WTC11 (cell line): ENCODE data around the gene MDFIC. TPM values are rescaled to one million over a fixed set of nuclear protein-coding genes. Genes with fewer than 3 reads are reported as not detected.

ENCODE experiments used
- ATAC-seq: fragments of 200-7000 bp; cut with Tn5 transposase; 2 replicates; pipeline ENCODE4 v1.10.0; 2021; ENCODE audit warnings: mild to moderate bottlenecking, moderate library complexity
- CTCF ChIA-PET: fragments of 300-600 bp; sonication (Branson Sonifier 250); formaldehyde crosslinking; loops from one replicate; lab custom pipeline; 2021; ENCODE audit warnings: antibody characterized with exemption; lab: Charles Lee
- POLR2A ChIA-PET: fragments of 350-600 bp; sonication (Branson Sonifier 250); formaldehyde crosslinking; loops from one replicate; lab custom pipeline; 2021; ENCODE audit warnings: antibody characterized with exemption; lab: Charles Lee
- DNase-seq: peaks from one replicate; pipeline ENCODE4 v3.0.0; 2021; ENCODE audit warnings: low spot score
- H3K27ac Mint-ChIP-seq: 2 replicates; pipeline ENCODE4 v1.8.0; 2021; ENCODE audit warnings: mixed read lengths
- H3K27me3 Mint-ChIP-seq: 2 replicates; pipeline ENCODE4 v1.8.0; 2021; ENCODE audit warnings: low read depth, mild to moderate bottlenecking, moderate library complexity, mixed read lengths
- H3K36me3 Mint-ChIP-seq: 2 replicates; pipeline ENCODE4 v1.8.0; 2021; ENCODE audit warnings: mixed read lengths
- H3K4me1 Mint-ChIP-seq: 2 replicates; pipeline ENCODE4 v1.8.0; 2022; ENCODE audit warnings: mixed read lengths
- H3K4me3 Mint-ChIP-seq: 2 replicates; pipeline ENCODE4 v1.8.0; 2021; ENCODE audit warnings: mild to moderate bottlenecking, moderate library complexity, mixed read lengths
- H3K9me3 Mint-ChIP-seq: 2 replicates; pipeline ENCODE4 v1.8.0; 2021; ENCODE audit warnings: mixed read lengths
- CDX4 ChIP-seq: fragments of 250-450 bp; sonication (Bioruptor Pico); IDR thresholded peaks from 2 replicates; pipeline ENCODE4 v1.9.0; 2021; ENCODE audit warnings: moderate library complexity, mild to moderate bottlenecking, inconsistent platforms, borderline replicate concordance
- FOXP1 ChIP-seq: sonication (generic); formaldehyde crosslinking; IDR thresholded peaks from 2 replicates; pipeline ENCODE4 v1.8.0; 2022; ENCODE audit warnings: missing genetic modification reagents, mild to moderate bottlenecking, moderate library complexity, borderline replicate concordance
- GRHL2 ChIP-seq: fragments of 250-450 bp; sonication (Bioruptor Pico); IDR thresholded peaks from 2 replicates; pipeline ENCODE4 v1.8.0; 2022; ENCODE audit warnings: mild to moderate bottlenecking, moderate library complexity; ENCODE audit not compliant: insufficient replicate concordance, severe bottlenecking
- JAZF1 ChIP-seq: fragments of 250-450 bp; sonication (Bioruptor Pico); IDR thresholded peaks from 2 replicates; pipeline ENCODE4 v1.9.0; 2021; ENCODE audit warnings: moderate library complexity, mild to moderate bottlenecking, inconsistent platforms
- KAT7 ChIP-seq: sonication (generic); formaldehyde crosslinking; IDR thresholded peaks from 2 replicates; pipeline ENCODE4 v1.8.1; 2023; ENCODE audit warnings: missing genetic modification reagents, mild to moderate bottlenecking, borderline replicate concordance
- NFYB ChIP-seq: sonication (generic); formaldehyde crosslinking; conservative IDR thresholded peaks from 2 replicates; pipeline ENCODE4 v1.8.0; 2022; ENCODE audit warnings: low read depth, missing genetic modification reagents
- PREB ChIP-seq: sonication (generic); formaldehyde crosslinking; IDR thresholded peaks from 2 replicates; pipeline ENCODE4 v1.8.1; 2022; ENCODE audit warnings: mild to moderate bottlenecking, missing genetic modification reagents, moderate library complexity, borderline replicate concordance
- RELA ChIP-seq: sonication (generic); formaldehyde crosslinking; IDR thresholded peaks from 2 replicates; pipeline ENCODE4 v1.8.1; 2022; ENCODE audit warnings: missing genetic modification reagents, mild to moderate bottlenecking, borderline replicate concordance
- SP1 ChIP-seq: sonication (generic); formaldehyde crosslinking; conservative IDR thresholded peaks from 2 replicates; pipeline ENCODE4 v1.8.1; 2022; ENCODE audit warnings: missing genetic modification reagents
- TCF7 ChIP-seq: sonication (generic); formaldehyde crosslinking; IDR thresholded peaks from 2 replicates; pipeline ENCODE4 v1.8.0; 2022; ENCODE audit warnings: mild to moderate bottlenecking, low read depth, missing genetic modification reagents, moderate library complexity
- TEAD1 ChIP-seq: sonication (generic); formaldehyde crosslinking; IDR thresholded peaks from 2 replicates; pipeline ENCODE4 v1.8.0; 2022; ENCODE audit warnings: mild to moderate bottlenecking, missing genetic modification reagents
- TP53 ChIP-seq: sonication (generic); formaldehyde crosslinking; IDR thresholded peaks from 2 replicates; pipeline ENCODE4 v1.8.1; 2023; ENCODE audit warnings: mild to moderate bottlenecking, missing genetic modification reagents
- ZBTB21 ChIP-seq: sonication (generic); formaldehyde crosslinking; IDR thresholded peaks from 2 replicates; pipeline ENCODE4 v1.8.1; 2023; ENCODE audit warnings: mild to moderate bottlenecking, missing genetic modification reagents, borderline replicate concordance
- ZNF317 ChIP-seq: sonication (generic); formaldehyde crosslinking; IDR thresholded peaks from 2 replicates; pipeline ENCODE4 v1.8.1; 2023; ENCODE audit warnings: low read depth, mild to moderate bottlenecking, moderate library complexity, missing genetic modification reagents, borderline replicate concordance
- total RNA-seq: library from RNA; stranded (reverse); gene quantifications from 3 replicates; pipeline ENCODE4 v1.2.3, GENCODE V29; 2021
- TF ChIP-seq, protein P1 (sequence below): fragments of 200-600 bp; IDR thresholded peaks from 2 replicates; pipeline ENCODE4 v1.8.0; 2022; ENCODE audit warnings: antibody characterized with exemption
- TF ChIP-seq, protein P2 (sequence below): sonication (generic); formaldehyde crosslinking; IDR thresholded peaks from 2 replicates; pipeline ENCODE4 v1.8.0; 2023; ENCODE audit warnings: missing genetic modification reagents, mild to moderate bottlenecking, borderline replicate concordance
- TF ChIP-seq, protein P3 (sequence below): sonication (generic); formaldehyde crosslinking; IDR thresholded peaks from 2 replicates; pipeline ENCODE4 v1.8.0; 2023; ENCODE audit warnings: missing genetic modification reagents
- TF ChIP-seq, protein P4 (sequence below): sonication (generic); formaldehyde crosslinking; conservative IDR thresholded peaks from 2 replicates; pipeline ENCODE4 v1.8.1; 2023; ENCODE audit warnings: mild to moderate bottlenecking, low read depth, missing genetic modification reagents, moderate library complexity
- TF ChIP-seq, protein P5 (sequence below): sonication (generic); formaldehyde crosslinking; IDR thresholded peaks from 2 replicates; pipeline ENCODE4 v1.8.1; 2023; ENCODE audit warnings: mild to moderate bottlenecking, missing genetic modification reagents, moderate library complexity
- TF ChIP-seq, protein P6 (sequence below): sonication (generic); formaldehyde crosslinking; IDR thresholded peaks from 2 replicates; pipeline ENCODE4 v1.8.1; 2022; ENCODE audit warnings: low read depth, mild to moderate bottlenecking, moderate library complexity, missing genetic modification reagents, borderline replicate concordance

MDFIC gene
- total RNA-seq, 1 experiment from 2014 or later = 8.4 TPM

DNA sequence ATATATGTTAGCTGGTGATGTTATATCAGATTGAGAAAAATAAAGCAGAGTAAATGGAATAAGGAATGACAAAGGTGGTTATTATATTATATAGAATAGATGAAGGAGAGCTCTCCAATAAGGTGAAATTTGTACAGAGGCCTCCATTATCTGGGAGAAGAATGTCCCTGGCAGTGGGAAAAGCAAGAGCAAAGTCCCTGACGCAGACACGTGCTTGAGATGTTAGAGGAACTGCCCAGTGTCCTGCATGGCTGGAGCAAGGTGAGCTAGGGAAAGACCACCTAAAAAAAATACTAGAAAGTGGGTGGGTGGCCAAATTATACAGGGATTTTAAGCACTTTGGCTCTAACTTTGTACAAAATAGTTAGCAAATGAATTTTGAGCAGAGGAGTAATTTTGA lies 120.7 kb downstream of the MDFIC start:
- Mint-ChIP-seq H3K27ac (no peak overlapping the region), H3K27me3 (no peaks in the 10 kb centered on the region), H3K36me3 (no peaks in the 10 kb centered on the region), H3K4me3 (no peak overlapping the region), H3K4me1 (peaks cover 12% of the 10 kb centered on the region), H3K9me3 (no peaks in the 10 kb centered on the region)
- no peak for ATAC-seq
- DNase-seq = no peak
- no peak for TF ChIP-seq ZNF317 (CRISPR knock-in tag)
- no peak for TF ChIP-seq PREB (CRISPR knock-in tag)
- TF ChIP-seq FOXP1 = no peak
- no peak for TF ChIP-seq SP1 (CRISPR knock-in tag)
- TF ChIP-seq, protein P1, sequence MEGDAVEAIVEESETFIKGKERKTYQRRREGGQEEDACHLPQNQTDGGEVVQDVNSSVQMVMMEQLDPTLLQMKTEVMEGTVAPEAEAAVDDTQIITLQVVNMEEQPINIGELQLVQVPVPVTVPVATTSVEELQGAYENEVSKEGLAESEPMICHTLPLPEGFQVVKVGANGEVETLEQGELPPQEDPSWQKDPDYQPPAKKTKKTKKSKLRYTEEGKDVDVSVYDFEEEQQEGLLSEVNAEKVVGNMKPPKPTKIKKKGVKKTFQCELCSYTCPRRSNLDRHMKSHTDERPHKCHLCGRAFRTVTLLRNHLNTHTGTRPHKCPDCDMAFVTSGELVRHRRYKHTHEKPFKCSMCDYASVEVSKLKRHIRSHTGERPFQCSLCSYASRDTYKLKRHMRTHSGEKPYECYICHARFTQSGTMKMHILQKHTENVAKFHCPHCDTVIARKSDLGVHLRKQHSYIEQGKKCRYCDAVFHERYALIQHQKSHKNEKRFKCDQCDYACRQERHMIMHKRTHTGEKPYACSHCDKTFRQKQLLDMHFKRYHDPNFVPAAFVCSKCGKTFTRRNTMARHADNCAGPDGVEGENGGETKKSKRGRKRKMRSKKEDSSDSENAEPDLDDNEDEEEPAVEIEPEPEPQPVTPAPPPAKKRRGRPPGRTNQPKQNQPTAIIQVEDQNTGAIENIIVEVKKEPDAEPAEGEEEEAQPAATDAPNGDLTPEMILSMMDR = no peak
- TF ChIP-seq, protein P2, sequence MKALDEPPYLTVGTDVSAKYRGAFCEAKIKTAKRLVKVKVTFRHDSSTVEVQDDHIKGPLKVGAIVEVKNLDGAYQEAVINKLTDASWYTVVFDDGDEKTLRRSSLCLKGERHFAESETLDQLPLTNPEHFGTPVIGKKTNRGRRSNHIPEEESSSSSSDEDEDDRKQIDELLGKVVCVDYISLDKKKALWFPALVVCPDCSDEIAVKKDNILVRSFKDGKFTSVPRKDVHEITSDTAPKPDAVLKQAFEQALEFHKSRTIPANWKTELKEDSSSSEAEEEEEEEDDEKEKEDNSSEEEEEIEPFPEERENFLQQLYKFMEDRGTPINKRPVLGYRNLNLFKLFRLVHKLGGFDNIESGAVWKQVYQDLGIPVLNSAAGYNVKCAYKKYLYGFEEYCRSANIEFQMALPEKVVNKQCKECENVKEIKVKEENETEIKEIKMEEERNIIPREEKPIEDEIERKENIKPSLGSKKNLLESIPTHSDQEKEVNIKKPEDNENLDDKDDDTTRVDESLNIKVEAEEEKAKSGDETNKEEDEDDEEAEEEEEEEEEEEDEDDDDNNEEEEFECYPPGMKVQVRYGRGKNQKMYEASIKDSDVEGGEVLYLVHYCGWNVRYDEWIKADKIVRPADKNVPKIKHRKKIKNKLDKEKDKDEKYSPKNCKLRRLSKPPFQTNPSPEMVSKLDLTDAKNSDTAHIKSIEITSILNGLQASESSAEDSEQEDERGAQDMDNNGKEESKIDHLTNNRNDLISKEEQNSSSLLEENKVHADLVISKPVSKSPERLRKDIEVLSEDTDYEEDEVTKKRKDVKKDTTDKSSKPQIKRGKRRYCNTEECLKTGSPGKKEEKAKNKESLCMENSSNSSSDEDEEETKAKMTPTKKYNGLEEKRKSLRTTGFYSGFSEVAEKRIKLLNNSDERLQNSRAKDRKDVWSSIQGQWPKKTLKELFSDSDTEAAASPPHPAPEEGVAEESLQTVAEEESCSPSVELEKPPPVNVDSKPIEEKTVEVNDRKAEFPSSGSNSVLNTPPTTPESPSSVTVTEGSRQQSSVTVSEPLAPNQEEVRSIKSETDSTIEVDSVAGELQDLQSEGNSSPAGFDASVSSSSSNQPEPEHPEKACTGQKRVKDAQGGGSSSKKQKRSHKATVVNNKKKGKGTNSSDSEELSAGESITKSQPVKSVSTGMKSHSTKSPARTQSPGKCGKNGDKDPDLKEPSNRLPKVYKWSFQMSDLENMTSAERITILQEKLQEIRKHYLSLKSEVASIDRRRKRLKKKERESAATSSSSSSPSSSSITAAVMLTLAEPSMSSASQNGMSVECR (CRISPR knock-in tag) = no peak
- TF ChIP-seq KAT7 (CRISPR knock-in tag) = no peak
- TF ChIP-seq CDX4 (CRISPR knock-in tag) = no peak
- TF ChIP-seq TEAD1 (CRISPR knock-in tag) = no peak
- TF ChIP-seq, protein P3, sequence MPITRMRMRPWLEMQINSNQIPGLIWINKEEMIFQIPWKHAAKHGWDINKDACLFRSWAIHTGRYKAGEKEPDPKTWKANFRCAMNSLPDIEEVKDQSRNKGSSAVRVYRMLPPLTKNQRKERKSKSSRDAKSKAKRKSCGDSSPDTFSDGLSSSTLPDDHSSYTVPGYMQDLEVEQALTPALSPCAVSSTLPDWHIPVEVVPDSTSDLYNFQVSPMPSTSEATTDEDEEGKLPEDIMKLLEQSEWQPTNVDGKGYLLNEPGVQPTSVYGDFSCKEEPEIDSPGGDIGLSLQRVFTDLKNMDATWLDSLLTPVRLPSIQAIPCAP (CRISPR knock-in tag) = no peak
- no peak for TF ChIP-seq TCF7
- no peak for TF ChIP-seq TP53 (CRISPR knock-in tag)
- ChIA-PET CTCF (interaction anchor here (0.7 kb wide), 1 partner anchor 34 kb away, joined by 3 read pairs; no protein-coding TSS in a partner anchor), POLR2A (interaction anchor here (0.5 kb wide), 1 partner anchor 228 kb away, joined by 3 read pairs; no protein-coding TSS in a partner anchor)

DNA sequence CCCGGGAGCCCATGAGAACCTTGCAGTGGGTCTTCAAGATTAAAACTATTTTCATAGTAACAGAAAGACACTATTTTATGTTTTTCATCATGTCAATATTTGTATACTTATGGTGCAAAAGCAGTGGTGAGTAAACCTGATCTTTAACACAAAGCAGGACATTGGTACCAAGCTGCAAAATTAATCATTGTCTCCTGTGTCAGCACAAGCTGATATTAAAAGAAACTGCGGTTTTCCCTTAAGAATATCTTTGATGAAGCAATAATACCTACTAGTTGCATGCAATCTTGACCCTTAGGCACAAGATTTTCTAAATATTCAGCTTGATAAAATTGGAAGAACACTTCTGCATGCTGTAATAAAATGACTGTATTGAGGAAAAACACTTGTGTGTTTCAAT lies 121.7 kb downstream of the MDFIC start:
- no peaks in the 10 kb centered on the region for H3K36me3 Mint-ChIP-seq
- ChIA-PET POLR2A (no interaction called here), CTCF (no interaction called here)
- no peak overlapping the region for H3K27ac Mint-ChIP-seq
- ATAC-seq (no peak), DNase-seq (no peak)
- TF ChIP-seq, protein P4, sequence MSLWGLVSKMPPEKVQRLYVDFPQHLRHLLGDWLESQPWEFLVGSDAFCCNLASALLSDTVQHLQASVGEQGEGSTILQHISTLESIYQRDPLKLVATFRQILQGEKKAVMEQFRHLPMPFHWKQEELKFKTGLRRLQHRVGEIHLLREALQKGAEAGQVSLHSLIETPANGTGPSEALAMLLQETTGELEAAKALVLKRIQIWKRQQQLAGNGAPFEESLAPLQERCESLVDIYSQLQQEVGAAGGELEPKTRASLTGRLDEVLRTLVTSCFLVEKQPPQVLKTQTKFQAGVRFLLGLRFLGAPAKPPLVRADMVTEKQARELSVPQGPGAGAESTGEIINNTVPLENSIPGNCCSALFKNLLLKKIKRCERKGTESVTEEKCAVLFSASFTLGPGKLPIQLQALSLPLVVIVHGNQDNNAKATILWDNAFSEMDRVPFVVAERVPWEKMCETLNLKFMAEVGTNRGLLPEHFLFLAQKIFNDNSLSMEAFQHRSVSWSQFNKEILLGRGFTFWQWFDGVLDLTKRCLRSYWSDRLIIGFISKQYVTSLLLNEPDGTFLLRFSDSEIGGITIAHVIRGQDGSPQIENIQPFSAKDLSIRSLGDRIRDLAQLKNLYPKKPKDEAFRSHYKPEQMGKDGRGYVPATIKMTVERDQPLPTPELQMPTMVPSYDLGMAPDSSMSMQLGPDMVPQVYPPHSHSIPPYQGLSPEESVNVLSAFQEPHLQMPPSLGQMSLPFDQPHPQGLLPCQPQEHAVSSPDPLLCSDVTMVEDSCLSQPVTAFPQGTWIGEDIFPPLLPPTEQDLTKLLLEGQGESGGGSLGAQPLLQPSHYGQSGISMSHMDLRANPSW (CRISPR knock-in tag) = no peak
- TF ChIP-seq GRHL2 (no peak), RELA (no peak), NFYB (CRISPR knock-in tag) (no peak), ZBTB21 (no peak), JAZF1 (CRISPR knock-in tag) (no peak)
- TF ChIP-seq, protein P5, sequence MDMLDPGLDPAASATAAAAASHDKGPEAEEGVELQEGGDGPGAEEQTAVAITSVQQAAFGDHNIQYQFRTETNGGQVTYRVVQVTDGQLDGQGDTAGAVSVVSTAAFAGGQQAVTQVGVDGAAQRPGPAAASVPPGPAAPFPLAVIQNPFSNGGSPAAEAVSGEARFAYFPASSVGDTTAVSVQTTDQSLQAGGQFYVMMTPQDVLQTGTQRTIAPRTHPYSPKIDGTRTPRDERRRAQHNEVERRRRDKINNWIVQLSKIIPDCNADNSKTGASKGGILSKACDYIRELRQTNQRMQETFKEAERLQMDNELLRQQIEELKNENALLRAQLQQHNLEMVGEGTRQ (CRISPR knock-in tag) = no peak
- TF ChIP-seq, protein P6, sequence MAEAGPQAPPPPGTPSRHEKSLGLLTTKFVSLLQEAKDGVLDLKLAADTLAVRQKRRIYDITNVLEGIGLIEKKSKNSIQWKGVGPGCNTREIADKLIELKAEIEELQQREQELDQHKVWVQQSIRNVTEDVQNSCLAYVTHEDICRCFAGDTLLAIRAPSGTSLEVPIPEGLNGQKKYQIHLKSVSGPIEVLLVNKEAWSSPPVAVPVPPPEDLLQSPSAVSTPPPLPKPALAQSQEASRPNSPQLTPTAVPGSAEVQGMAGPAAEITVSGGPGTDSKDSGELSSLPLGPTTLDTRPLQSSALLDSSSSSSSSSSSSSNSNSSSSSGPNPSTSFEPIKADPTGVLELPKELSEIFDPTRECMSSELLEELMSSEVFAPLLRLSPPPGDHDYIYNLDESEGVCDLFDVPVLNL (CRISPR knock-in tag) = no peak
- no peaks in the 10 kb centered on the region for H3K27me3 Mint-ChIP-seq
- no peak overlapping the region for H3K4me3 Mint-ChIP-seq
- peaks cover 12% of the 10 kb centered on the region for H3K4me1 Mint-ChIP-seq
- H3K9me3 Mint-ChIP-seq = peaks cover 8% of the 10 kb centered on the region
